Stimulated activated CD8-positive, alpha-beta memory T cell treated with anti-CD3 and anti-CD28 coated beads, Interleukin-4, amount 100 ng/mL, for 1 hour (primary cell): Measurements from ENCODE around the gene ACSM6.
A peak's percentile ranks its signal among the peaks of the same experiment; 100 is the strongest.

Experiments used
- DNase-seq, 2 donors: peaks; one replicate each; pipeline ENCODE4 v3.0.0-alpha.2; 2020; ENCODE audit warnings: low read depth in 2 of 2, low spot score in 1 of 2

ACSM6 gene

GRCh38 chr10:95245425-95246055, 51.5 kb downstream of the ACSM6 start:
- no peak for DNase-seq

- DNase-seq = peak; percentile 26 to 27
Observed at GRCh38 chr10:95246582-95247051, 52.6 kb downstream of the ACSM6 start.

- no peak for DNase-seq
Observed at GRCh38 chr10:95247200-95247880, 53.3 kb downstream of the ACSM6 start.

GRCh38 chr10:95247881-95248583, 54.0 kb downstream of the ACSM6 start:
- DNase-seq = no peak

GRCh38 chr10:95248989-95249388, 55.0 kb downstream of the ACSM6 start:
- DNase-seq = no peak

- no peak for DNase-seq
Observed at GRCh38 chr10:95249467-95249866, 55.4 kb downstream of the ACSM6 start.

GRCh38 chr10:95250856-95251255, 56.8 kb downstream of the ACSM6 start:
- DNase-seq = no peak

GRCh38 chr10:95253007-95253406, 59.0 kb downstream of the ACSM6 start:
- DNase-seq = no peak

- no peak for DNase-seq
Observed at GRCh38 chr10:95253686-95254085, 59.6 kb downstream of the ACSM6 start.

- DNase-seq = no peak
Observed at GRCh38 chr10:95254629-95255028, 60.6 kb downstream of the ACSM6 start.

- no peak for DNase-seq
Observed at GRCh38 chr10:95256268-95256667, 62.2 kb downstream of the ACSM6 start.

- no peak for DNase-seq
Observed at GRCh38 chr10:95257849-95258248, 63.8 kb downstream of the ACSM6 start.

- no peak for DNase-seq
Observed at GRCh38 chr10:95260397-95260881, 66.4 kb downstream of the ACSM6 start.

GRCh38 chr10:95260909-95261552, 67.0 kb downstream of the ACSM6 start:
- no peak for DNase-seq

- no peak for DNase-seq
Observed at GRCh38 chr10:95261926-95262325, 67.9 kb downstream of the ACSM6 start.

- DNase-seq = no peak
Observed at GRCh38 chr10:95262763-95263518, 68.9 kb downstream of the ACSM6 start.

- no peak for DNase-seq
Observed at GRCh38 chr10:95263864-95264226, 69.8 kb downstream of the ACSM6 start.

- no peak for DNase-seq
Observed at GRCh38 chr10:95264227-95265051, 70.4 kb downstream of the ACSM6 start.

- DNase-seq = no peak
Observed at GRCh38 chr10:95265572-95265971, 71.5 kb downstream of the ACSM6 start.

- DNase-seq = no peak
Observed at GRCh38 chr10:95266674-95267095, 72.6 kb downstream of the ACSM6 start.
